ENCODE data around the gene BCAS3.

- TF ChIP-seq CTCF (IDR thresholded peaks at IDR 0.05) (no peak), POLR2A (IDR thresholded peaks at IDR 0.05) (no peak)
Measured at GRCh38 chr17:61018938-61019337, 341.3 kb downstream of the BCAS3 start.
